Neural cell (in vitro differentiated cells): ENCODE results near the gene RASAL2. TPM values are rescaled to one million over a fixed set of nuclear protein-coding genes. Genes with fewer than 3 reads are reported as not detected.

Experiments used
- H2AFZ ChIP-seq: fragments of 200-600, 300-800 bp; sonication (generic), shearing (Covaris generic); 2 replicates; pipeline ENCODE4 v1.6.0; 2014; ENCODE audit warnings: low read depth, mild to moderate bottlenecking, antibody characterized with exemption, low read length, moderate library complexity
- H3F3A ChIP-seq: fragments of 200-600 bp; shearing (Covaris generic); 2 replicates; pipeline ENCODE4 v1.6.1; 2016; ENCODE audit warnings: mild to moderate bottlenecking, moderate library complexity, mixed read lengths, antibody characterized with exemption, low read length; ENCODE audit not compliant: insufficient read depth, poor library complexity, severe bottlenecking
- H3K27ac ChIP-seq: fragments of 200-600, 300-800 bp; sonication (generic), shearing (Covaris generic); 2 replicates; pipeline ENCODE4 v1.5.1; 2014; ENCODE audit warnings: mild to moderate bottlenecking, low read length, moderate library complexity
- H3K27me3 ChIP-seq: fragments of 300-800, 200-600 bp; sonication (generic), shearing (Covaris generic); 2 replicates; pipeline ENCODE4 v1.6.0; 2014; ENCODE audit warnings: mild to moderate bottlenecking, low read depth, low read length, moderate library complexity; ENCODE audit not compliant: insufficient read depth
- H3K36me3 ChIP-seq: fragments of 300-800, 200-600 bp; sonication (generic), shearing (Covaris generic); 2 replicates; pipeline ENCODE4 v1.5.1; 2014; ENCODE audit warnings: mild to moderate bottlenecking, antibody characterized with exemption, low read length, moderate library complexity; ENCODE audit not compliant: insufficient read depth
- H3K4me2 ChIP-seq: fragments of 300-800, 200-600 bp; sonication (generic), shearing (Covaris generic); 2 replicates; pipeline ENCODE4 v1.6.0; 2014; ENCODE audit warnings: mild to moderate bottlenecking, low read length
- H3K4me3 ChIP-seq: fragments of 300-800, 200-600 bp; sonication (generic), shearing (Covaris generic); 2 replicates; pipeline ENCODE4 v1.5.1; 2014; ENCODE audit warnings: mild to moderate bottlenecking, low read length, moderate library complexity
- H3K79me2 ChIP-seq: fragments of 200-600 bp; shearing (Covaris generic); replicated peaks from 2 replicates; pipeline ENCODE4 v1.6.0; 2014; ENCODE audit warnings: mild to moderate bottlenecking, low read length, moderate library complexity; ENCODE audit not compliant: insufficient read depth
- H3K9ac ChIP-seq: fragments of 300-800, 200-600 bp; sonication (generic), shearing (Covaris generic); 2 replicates; pipeline ENCODE4 v1.6.1; 2016; ENCODE audit warnings: mild to moderate bottlenecking, low read length, mixed read lengths
- H3K9me2 ChIP-seq: fragments of 200-600 bp; shearing (Covaris generic); 2 replicates; pipeline ENCODE4 v1.6.1; 2016; ENCODE audit warnings: mild to moderate bottlenecking, low read length, mixed read lengths; ENCODE audit not compliant: insufficient read depth
- H3K9me3 ChIP-seq: fragments of 200-600, 300-800 bp; sonication (generic), shearing (Covaris generic); 2 replicates; pipeline ENCODE4 v1.6.1; 2016; ENCODE audit warnings: mild to moderate bottlenecking, mixed run types, low read length, moderate library complexity, mixed read lengths
- H4K20me1 ChIP-seq: fragments of 200-600 bp; shearing (Covaris generic); 2 replicates; pipeline ENCODE4 v1.6.1; 2016; ENCODE audit warnings: mild to moderate bottlenecking, mixed run types; ENCODE audit not compliant: insufficient read depth
- CTCF ChIP-seq: fragments of 450-650 bp; IDR thresholded peaks from 2 replicates; pipeline ENCODE4 v1.5.1; 2014; ENCODE audit warnings: antibody characterized with exemption, mild to moderate bottlenecking, moderate library complexity; ENCODE audit not compliant: poor library complexity, severe bottlenecking
- EP300 ChIP-seq: fragments of 450-650 bp; conservative IDR thresholded peaks from 2 replicates; pipeline ENCODE4 v1.6.1; 2014; ENCODE audit warnings: antibody characterized with exemption, mild to moderate bottlenecking, moderate library complexity; ENCODE audit not compliant: poor library complexity, severe bottlenecking
- EZH2 ChIP-seq: fragments of 200-600, 300-800 bp; shearing (Covaris generic), sonication (generic); IDR thresholded peaks from 2 replicates; pipeline ENCODE4 v1.6.1; 2014; ENCODE audit warnings: antibody characterized with exemption, low read length, borderline replicate concordance, mild to moderate bottlenecking; ENCODE audit not compliant: insufficient read depth, poor library complexity, severe bottlenecking
- MXI1 ChIP-seq: fragments of 450-650 bp; conservative IDR thresholded peaks from 2 replicates; pipeline ENCODE4 v1.6.1; 2014; ENCODE audit warnings: antibody characterized with exemption, mild to moderate bottlenecking; ENCODE audit not compliant: poor library complexity, severe bottlenecking
- POLR2AphosphoS5 ChIP-seq: IDR thresholded peaks from 2 replicates; pipeline ENCODE4 v1.6.1; 2012
- RAD21 ChIP-seq: fragments of 450-650 bp; conservative IDR thresholded peaks from 2 replicates; pipeline ENCODE4 v1.6.1; 2014; ENCODE audit warnings: antibody characterized with exemption, mild to moderate bottlenecking, moderate library complexity
- REST ChIP-seq: IDR thresholded peaks from 2 replicates; pipeline ENCODE4 v1.6.1; 2012; ENCODE audit warnings: borderline replicate concordance
- SMC3 ChIP-seq: fragments of 450-650 bp; conservative IDR thresholded peaks from 2 replicates; pipeline ENCODE4 v1.6.1; 2014; ENCODE audit warnings: antibody characterized with exemption, mild to moderate bottlenecking, moderate library complexity; ENCODE audit not compliant: poor library complexity
- TAF1 ChIP-seq: IDR thresholded peaks from 2 replicates; pipeline ENCODE4 v1.6.1; 2012; ENCODE audit warnings: low read depth
- polyA plus RNA-seq: library from polyadenylated mRNA; depleted of rRNA; stranded (reverse); fragments of >200 nt; gene quantifications from 2 replicates; pipeline ENCODE4 v1.2.3, GENCODE V29; 2014

RASAL2 gene
- polyA plus RNA-seq, 1 donor from 2014 or later: 73.3 TPM

DNA sequence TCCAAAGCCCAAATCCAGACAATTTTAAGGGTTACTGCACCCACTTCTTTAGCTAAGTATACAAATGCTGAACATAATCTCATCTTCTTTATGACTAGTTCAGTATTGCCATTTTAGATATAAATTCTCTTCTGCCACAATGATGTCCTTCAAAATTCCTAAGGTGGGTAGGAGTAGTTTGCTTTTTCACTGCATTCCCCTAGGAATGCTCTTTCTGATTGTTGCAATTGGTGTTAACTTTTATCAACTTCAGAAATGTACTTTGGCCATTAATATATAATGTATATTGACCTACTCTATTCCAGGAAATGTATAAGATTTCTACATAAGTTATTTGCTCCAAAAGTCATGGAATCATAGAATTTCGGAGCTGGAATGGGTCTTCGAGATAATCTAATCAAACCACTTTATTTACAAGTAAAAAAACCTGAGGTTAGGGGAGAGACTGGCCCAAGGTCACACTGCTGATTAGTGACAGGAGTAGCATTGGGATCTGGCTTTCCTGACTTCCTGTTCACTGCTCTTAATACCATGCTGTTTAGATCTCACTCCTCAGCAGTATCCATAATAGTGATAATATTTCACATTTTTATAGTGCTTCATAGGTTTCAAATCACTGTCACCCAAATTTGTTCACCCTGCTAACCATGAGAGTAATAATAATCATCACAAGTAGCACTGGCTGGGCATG lies 46.4 kb upstream of the RASAL2 start:
- Histone ChIP-seq H3K79me2 (no peaks in the 10 kb centered on the region), H2AFZ (no peak overlapping the region), H3K4me3 (no peak overlapping the region), H3K27ac (no peak overlapping the region), H3K9me2 (no peaks in the 10 kb centered on the region), H3K9me3 (no peaks in the 10 kb centered on the region), H4K20me1 (no peaks in the 10 kb centered on the region), H3K27me3 (no peaks in the 10 kb centered on the region), H3K36me3 (no peaks in the 10 kb centered on the region), H3K4me2 (no peak overlapping the region), H3K9ac (no peak overlapping the region), H3F3A (no peaks in the 10 kb centered on the region)
- TF ChIP-seq CTCF (no peak), POLR2AphosphoS5 (no peak), EZH2 (no peak), SMC3 (no peak), EP300 (no peak), RAD21 (no peak)

DNA sequence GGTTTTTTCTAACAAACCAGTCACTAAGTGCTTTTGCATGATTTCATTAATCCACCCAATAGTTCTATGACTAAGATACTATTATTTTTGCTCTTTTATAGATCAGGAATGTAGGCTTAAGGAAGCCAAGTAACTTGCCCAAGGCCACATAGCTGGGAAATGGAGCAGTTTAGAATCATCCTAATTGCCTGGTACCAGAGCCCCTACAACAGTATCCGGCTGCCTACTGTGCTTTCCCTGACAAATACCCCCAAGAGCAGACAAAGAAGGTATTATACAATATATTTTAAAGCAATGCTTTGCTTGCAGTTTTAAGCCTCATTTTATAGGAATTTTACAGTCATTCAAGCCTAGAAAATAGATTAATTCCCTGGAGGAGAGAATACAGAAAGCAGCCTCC lies 45.5 kb upstream of the RASAL2 start:
- TF ChIP-seq EP300 (no peak), EZH2 (no peak), REST (no peak), TAF1 (no peak), MXI1 (no peak), POLR2AphosphoS5 (no peak), RAD21 (no peak), SMC3 (no peak), CTCF (no peak)
- H3K4me2 ChIP-seq: no peak overlapping the region
- no peaks in the 10 kb centered on the region for H3F3A ChIP-seq
- H3K27me3 ChIP-seq: no peaks in the 10 kb centered on the region
- no peak overlapping the region for H3K9ac ChIP-seq
- no peaks in the 10 kb centered on the region for H3K79me2 ChIP-seq
- H2AFZ ChIP-seq: no peak overlapping the region
- H3K9me3 ChIP-seq: no peaks in the 10 kb centered on the region
- H3K36me3 ChIP-seq: no peaks in the 10 kb centered on the region
- H3K27ac ChIP-seq: peak overlapping the region; percentile 51
- no peaks in the 10 kb centered on the region for H4K20me1 ChIP-seq
- peak overlapping the region; percentile 3 for H3K4me3 ChIP-seq
- H3K9me2 ChIP-seq: no peaks in the 10 kb centered on the region
